ENCODE data around the gene AZI2. TPM values are rescaled to one million over a fixed set of nuclear protein-coding genes. Genes with fewer than 3 reads are reported as not detected.
A peak's percentile ranks its signal among the peaks of the same experiment; 100 is the strongest.

The AZI2 gene
- total and polyA plus RNA-seq, 2 experiments from 2014 or later, result 33.5 to 95.4 TPM

DNA sequence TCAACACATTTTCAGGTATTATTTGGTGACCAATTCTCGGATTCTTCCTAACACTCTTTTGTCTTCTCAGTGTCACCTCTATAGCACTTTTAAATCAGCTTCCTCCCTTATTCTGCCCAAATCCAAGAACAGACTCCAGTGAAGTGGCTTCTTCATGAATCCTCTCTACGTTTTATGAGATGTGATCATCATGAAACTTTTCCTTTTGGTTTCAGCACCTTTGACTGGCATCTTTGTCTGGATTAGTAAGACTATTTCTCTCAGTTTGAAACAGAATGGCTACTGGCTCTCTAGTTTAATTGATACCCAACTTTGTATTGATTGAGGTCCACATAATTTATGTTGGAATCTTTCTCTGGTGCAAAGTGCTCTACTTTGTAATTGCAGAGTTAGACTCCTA, 61.6 kb downstream of the AZI2 start:
- Histone ChIP-seq H3K79me2 (ENCODE audit: insufficient read depth) (no peaks in the 10 kb centered on the region), H3K4me3 (no peak overlapping the region), H3K4me2 (ENCODE audit: unreplicated experiment) (no peak overlapping the region), H2AFZ (no peak overlapping the region), H4K20me1 (ENCODE audit: insufficient read depth) (no peaks in the 10 kb centered on the region), H3K36me3 (ENCODE audit: low read depth) (no peaks in the 10 kb centered on the region), H3K9me3 (ENCODE audit: low read depth) (no peaks in the 10 kb centered on the region), H3K9me2 (ENCODE audit: insufficient read depth) (no peaks in the 10 kb centered on the region), H3K27me3 (replicated peaks; ENCODE audit: insufficient read depth) (no peaks in the 10 kb centered on the region), H3F3A (ENCODE audit: insufficient read depth) (no peaks in the 10 kb centered on the region), H3K27ac (no peak overlapping the region), H3K4me1 (ENCODE audit: insufficient read depth) (no peaks in the 10 kb centered on the region), H3K9ac (no peak overlapping the region)
- 42 to 51% methylated on average over 2 of the region's 2 CpGs for WGBS, 2 experiments (ENCODE audit: low coverage in 1 of 2, low lambda C conversion rate in 2 of 2, missing lambda C conversion rate in 2 of 2)
- in situ Hi-C loops (cut with MboI), result loop anchor here (25.0 kb wide), 1 partner anchor 575 kb away; the partner anchor contains the start of gene EOMES
- no peak for DNase-seq
- TF ChIP-seq EZH2 (IDR thresholded peaks at IDR 0.05; ENCODE audit: insufficient read depth, poor library complexity, severe bottlenecking) (no peak), EZH2phosphoT487 (IDR thresholded peaks at IDR 0.05; ENCODE audit: insufficient read depth, low read depth) (no peak)

GRCh38 chr3:28286595-28286994, 62.0 kb downstream of the AZI2 start:
- in situ Hi-C loops (cut with MboI), result loop anchor here (25.0 kb wide), 1 partner anchor 574 kb away; the partner anchor contains the start of gene EOMES
- no peak overlapping the region for H2AFZ ChIP-seq
- no peaks in the 10 kb centered on the region for H3F3A ChIP-seq (ENCODE audit: insufficient read depth)
- DNase-seq, result peak; percentile 68
- no peak overlapping the region for H3K4me3 ChIP-seq
- H3K9me2 ChIP-seq (ENCODE audit: insufficient read depth), result no peaks in the 10 kb centered on the region
- no peaks in the 10 kb centered on the region for H3K27me3 ChIP-seq (replicated peaks; ENCODE audit: insufficient read depth)
- no peak overlapping the region for H3K4me2 ChIP-seq (ENCODE audit: unreplicated experiment)
- no peak overlapping the region for H3K9ac ChIP-seq
- H3K9me3 ChIP-seq (ENCODE audit: low read depth), result no peaks in the 10 kb centered on the region
- H4K20me1 ChIP-seq (ENCODE audit: insufficient read depth), result no peaks in the 10 kb centered on the region
- H3K79me2 ChIP-seq (ENCODE audit: insufficient read depth), result no peaks in the 10 kb centered on the region
- no peaks in the 10 kb centered on the region for H3K4me1 ChIP-seq (ENCODE audit: insufficient read depth)
- TF ChIP-seq EZH2phosphoT487 (IDR thresholded peaks at IDR 0.05; ENCODE audit: insufficient read depth, low read depth) (no peak), EZH2 (IDR thresholded peaks at IDR 0.05; ENCODE audit: insufficient read depth, poor library complexity, severe bottlenecking) (no peak)
- no peaks in the 10 kb centered on the region for H3K36me3 ChIP-seq (ENCODE audit: low read depth)
- no peak overlapping the region for H3K27ac ChIP-seq

GRCh38 chr3:28280781-28281180, 67.8 kb downstream of the AZI2 start:
- H3K79me2 ChIP-seq (ENCODE audit: insufficient read depth), result no peaks in the 10 kb centered on the region
- in situ Hi-C loops (cut with MboI), result loop anchor here (25.0 kb wide), 1 partner anchor 568 kb away; the partner anchor contains the start of gene EOMES
- no peaks in the 10 kb centered on the region for H3K9me3 ChIP-seq (ENCODE audit: low read depth)
- no peaks in the 10 kb centered on the region for H3K9me2 ChIP-seq (ENCODE audit: insufficient read depth)
- H4K20me1 ChIP-seq (ENCODE audit: insufficient read depth), result no peaks in the 10 kb centered on the region
- no peaks in the 10 kb centered on the region for H3K4me1 ChIP-seq (ENCODE audit: insufficient read depth)
- H3K27me3 ChIP-seq (replicated peaks; ENCODE audit: insufficient read depth), result no peaks in the 10 kb centered on the region
- no peak overlapping the region for H3K4me2 ChIP-seq (ENCODE audit: unreplicated experiment)
- TF ChIP-seq EZH2 (IDR thresholded peaks at IDR 0.05; ENCODE audit: insufficient read depth, poor library complexity, severe bottlenecking) (no peak), EZH2phosphoT487 (IDR thresholded peaks at IDR 0.05; ENCODE audit: insufficient read depth, low read depth) (no peak)
- no peak overlapping the region for H3K27ac ChIP-seq
- H3K9ac ChIP-seq, result no peak overlapping the region
- 98% methylated on average over 3 of the region's 3 CpGs for WGBS, 2 experiments (ENCODE audit: low coverage in 1 of 2, low lambda C conversion rate in 2 of 2, missing lambda C conversion rate in 2 of 2)
- no peaks in the 10 kb centered on the region for H3K36me3 ChIP-seq (ENCODE audit: low read depth)
- H3K4me3 ChIP-seq, result no peak overlapping the region
- no peak for DNase-seq
- H3F3A ChIP-seq (ENCODE audit: insufficient read depth), result no peaks in the 10 kb centered on the region
- no peak overlapping the region for H2AFZ ChIP-seq

GRCh38 chr3:28279770-28280169, 68.9 kb downstream of the AZI2 start:
- H3K27ac ChIP-seq, result no peak overlapping the region
- H3K79me2 ChIP-seq (ENCODE audit: insufficient read depth), result no peaks in the 10 kb centered on the region
- no peak overlapping the region for H2AFZ ChIP-seq
- H3F3A ChIP-seq (ENCODE audit: insufficient read depth), result no peaks in the 10 kb centered on the region
- no peaks in the 10 kb centered on the region for H3K9me3 ChIP-seq (ENCODE audit: low read depth)
- 63 to 66% methylated on average over 4 of the region's 4 CpGs for WGBS, 2 experiments (ENCODE audit: low coverage in 1 of 2, low lambda C conversion rate in 2 of 2, missing lambda C conversion rate in 2 of 2)
- H3K36me3 ChIP-seq (ENCODE audit: low read depth), result 0 out of 2 replicates have a peak, but pooled peaks cover under 1% of the 10 kb centered on the region
- in situ Hi-C loops (cut with MboI), result loop anchor here (25.0 kb wide), 1 partner anchor 567 kb away; the partner anchor contains the start of gene EOMES
- H3K4me3 ChIP-seq, result no peak overlapping the region
- TF ChIP-seq EZH2 (IDR thresholded peaks at IDR 0.05; ENCODE audit: insufficient read depth, poor library complexity, severe bottlenecking), result no peak
- no peak for TF ChIP-seq EZH2phosphoT487 (IDR thresholded peaks at IDR 0.05; ENCODE audit: insufficient read depth, low read depth)
- no peak overlapping the region for H3K4me2 ChIP-seq (ENCODE audit: unreplicated experiment)
- DNase-seq, result no peak
- no peaks in the 10 kb centered on the region for H3K4me1 ChIP-seq (ENCODE audit: insufficient read depth)
- no peaks in the 10 kb centered on the region for H4K20me1 ChIP-seq (ENCODE audit: insufficient read depth)
- no peaks in the 10 kb centered on the region for H3K9me2 ChIP-seq (ENCODE audit: insufficient read depth)
- no peaks in the 10 kb centered on the region for H3K27me3 ChIP-seq (replicated peaks; ENCODE audit: insufficient read depth)
- H3K9ac ChIP-seq, result no peak overlapping the region

DNA sequence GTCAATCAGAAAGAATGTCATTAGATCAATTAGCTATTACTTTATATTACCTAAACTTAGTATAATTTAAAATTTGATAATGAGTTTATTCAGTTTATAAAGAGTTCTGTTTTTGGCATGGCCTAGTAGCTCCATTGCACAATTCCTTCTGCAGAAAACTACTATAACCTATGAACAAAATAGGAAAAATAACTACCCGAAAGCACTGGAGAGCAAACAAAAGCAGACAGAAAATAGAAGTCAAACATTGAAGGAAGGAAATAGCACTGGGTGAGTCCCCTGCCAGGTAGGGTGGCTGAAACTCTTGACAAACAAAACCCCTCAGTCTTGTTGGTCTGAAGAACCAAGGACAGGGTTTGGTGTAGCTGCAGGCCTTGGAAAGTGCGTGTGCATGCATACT, 69.7 kb downstream of the AZI2 start:
- in situ Hi-C loops (cut with MboI), result loop anchor here (25.0 kb wide), 1 partner anchor 567 kb away; the partner anchor contains the start of gene EOMES
- Histone ChIP-seq H3K27me3 (replicated peaks; ENCODE audit: insufficient read depth) (no peaks in the 10 kb centered on the region), H3F3A (ENCODE audit: insufficient read depth) (no peaks in the 10 kb centered on the region), H3K4me3 (no peak overlapping the region), H3K27ac (no peak overlapping the region), H3K4me2 (ENCODE audit: unreplicated experiment) (no peak overlapping the region), H3K9me3 (ENCODE audit: low read depth) (no peaks in the 10 kb centered on the region), H3K9ac (no peak overlapping the region), H3K36me3 (ENCODE audit: low read depth) (peaks cover 6% of the 10 kb centered on the region; the same call in 1 of the 2 replicates), H3K79me2 (ENCODE audit: insufficient read depth) (0 out of 2 replicates have a peak, but pooled peaks cover 3% of the 10 kb centered on the region), H2AFZ (no peak overlapping the region), H4K20me1 (ENCODE audit: insufficient read depth) (no peaks in the 10 kb centered on the region), H3K4me1 (ENCODE audit: insufficient read depth) (no peaks in the 10 kb centered on the region), H3K9me2 (ENCODE audit: insufficient read depth) (no peaks in the 10 kb centered on the region)
- no peak for DNase-seq
- WGBS, 2 experiments (ENCODE audit: low coverage in 1 of 2, low lambda C conversion rate in 2 of 2, missing lambda C conversion rate in 2 of 2), result 87% methylated on average over 2 of the region's 2 CpGs
- TF ChIP-seq EZH2 (IDR thresholded peaks at IDR 0.05; ENCODE audit: insufficient read depth, poor library complexity, severe bottlenecking), result no peak
